Nephron progenitor cell (in vitro differentiated cells): Measurements from ENCODE around the gene PPP1R3E.
A peak's percentile ranks its signal among the peaks of the same experiment; 100 is the strongest.

Experiments
- DNase-seq: peaks from one replicate; pipeline ENCODE4 v3.0.0; 2021
- H3K27ac Mint-ChIP-seq: 2 replicates; pipeline ENCODE4 v1.8.0; 2021; ENCODE audit warnings: mild to moderate bottlenecking, moderate library complexity, mixed read lengths
- H3K27me3 Mint-ChIP-seq: 2 replicates; pipeline ENCODE4 v1.8.0; 2021; ENCODE audit warnings: mild to moderate bottlenecking, low read depth, mixed read lengths; ENCODE audit not compliant: poor library complexity
- H3K36me3 Mint-ChIP-seq: 2 replicates; pipeline ENCODE4 v1.8.0; 2021; ENCODE audit warnings: low read depth, mixed read lengths
- H3K4me1 Mint-ChIP-seq: 2 replicates; pipeline ENCODE4 v1.8.0; 2021; ENCODE audit warnings: mixed read lengths
- H3K4me3 Mint-ChIP-seq: 2 replicates; pipeline ENCODE4 v1.8.0; 2021; ENCODE audit warnings: mild to moderate bottlenecking, moderate library complexity, mixed read lengths
- H3K9me3 Mint-ChIP-seq: 2 replicates; pipeline ENCODE4 v1.8.0; 2021; ENCODE audit warnings: mild to moderate bottlenecking, moderate library complexity, mixed read lengths
- TF ChIP-seq, protein P1 (sequence below): fragments of 200-600 bp; sonication (generic); IDR thresholded peaks from 2 replicates; pipeline ENCODE4 v1.5.0; 2021; ENCODE audit warnings: antibody characterized with exemption

PPP1R3E gene

DNA sequence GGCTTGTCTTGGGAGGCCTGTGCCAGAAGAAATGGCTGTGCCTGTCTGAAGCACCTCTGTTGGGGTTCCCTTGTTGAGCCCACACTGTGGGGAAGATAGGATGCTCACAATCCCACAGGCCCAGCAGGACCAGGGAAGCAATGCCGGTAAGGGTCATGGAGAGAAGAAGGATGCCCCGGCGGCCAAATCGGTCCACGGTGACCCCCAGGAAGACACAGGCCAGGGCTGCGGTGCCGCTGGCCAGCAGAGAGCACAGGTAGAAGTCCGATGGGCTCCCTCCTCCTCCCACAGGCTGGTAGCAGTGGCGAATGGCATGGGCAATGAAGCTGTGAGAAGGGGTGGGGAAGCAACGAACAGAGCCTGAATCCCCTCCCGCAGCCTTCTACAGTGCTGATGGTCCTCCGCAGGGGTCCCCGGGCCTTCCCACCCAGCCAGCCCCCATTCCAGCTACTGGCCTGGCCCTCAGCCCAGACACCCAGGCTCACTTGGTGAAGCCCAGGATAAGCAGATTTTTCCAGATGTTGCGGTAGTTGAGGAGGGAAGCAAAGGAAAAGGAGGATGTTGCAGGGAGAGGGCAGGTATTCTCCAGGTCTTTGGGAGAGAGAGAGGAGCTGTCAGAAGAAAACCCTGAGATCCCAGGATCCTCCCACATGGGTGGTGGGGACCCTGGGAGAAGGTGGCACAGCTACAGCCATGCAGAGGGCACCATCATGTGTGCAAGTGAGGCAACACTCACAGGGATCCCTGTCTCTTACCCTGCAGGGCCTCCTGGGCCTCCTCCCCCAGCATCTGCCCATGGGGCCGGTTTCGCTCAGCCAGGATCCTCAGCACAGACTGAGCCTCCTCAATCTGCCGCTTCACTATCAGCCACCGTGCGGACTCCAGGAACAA is 45.0 kb upstream of the PPP1R3E start:
- peaks cover 19% of the 10 kb centered on the region for H3K36me3 Mint-ChIP-seq
- no peak overlapping the region for H3K27ac Mint-ChIP-seq
- peaks cover 11% of the 10 kb centered on the region for H3K9me3 Mint-ChIP-seq
- DNase-seq, result no peak
- H3K27me3 Mint-ChIP-seq, result peaks cover 25% of the 10 kb centered on the region
- TF ChIP-seq, protein P1, sequence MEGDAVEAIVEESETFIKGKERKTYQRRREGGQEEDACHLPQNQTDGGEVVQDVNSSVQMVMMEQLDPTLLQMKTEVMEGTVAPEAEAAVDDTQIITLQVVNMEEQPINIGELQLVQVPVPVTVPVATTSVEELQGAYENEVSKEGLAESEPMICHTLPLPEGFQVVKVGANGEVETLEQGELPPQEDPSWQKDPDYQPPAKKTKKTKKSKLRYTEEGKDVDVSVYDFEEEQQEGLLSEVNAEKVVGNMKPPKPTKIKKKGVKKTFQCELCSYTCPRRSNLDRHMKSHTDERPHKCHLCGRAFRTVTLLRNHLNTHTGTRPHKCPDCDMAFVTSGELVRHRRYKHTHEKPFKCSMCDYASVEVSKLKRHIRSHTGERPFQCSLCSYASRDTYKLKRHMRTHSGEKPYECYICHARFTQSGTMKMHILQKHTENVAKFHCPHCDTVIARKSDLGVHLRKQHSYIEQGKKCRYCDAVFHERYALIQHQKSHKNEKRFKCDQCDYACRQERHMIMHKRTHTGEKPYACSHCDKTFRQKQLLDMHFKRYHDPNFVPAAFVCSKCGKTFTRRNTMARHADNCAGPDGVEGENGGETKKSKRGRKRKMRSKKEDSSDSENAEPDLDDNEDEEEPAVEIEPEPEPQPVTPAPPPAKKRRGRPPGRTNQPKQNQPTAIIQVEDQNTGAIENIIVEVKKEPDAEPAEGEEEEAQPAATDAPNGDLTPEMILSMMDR, result no peak
- H3K4me1 Mint-ChIP-seq, result peaks cover 20% of the 10 kb centered on the region
- no peak overlapping the region for H3K4me3 Mint-ChIP-seq

DNA sequence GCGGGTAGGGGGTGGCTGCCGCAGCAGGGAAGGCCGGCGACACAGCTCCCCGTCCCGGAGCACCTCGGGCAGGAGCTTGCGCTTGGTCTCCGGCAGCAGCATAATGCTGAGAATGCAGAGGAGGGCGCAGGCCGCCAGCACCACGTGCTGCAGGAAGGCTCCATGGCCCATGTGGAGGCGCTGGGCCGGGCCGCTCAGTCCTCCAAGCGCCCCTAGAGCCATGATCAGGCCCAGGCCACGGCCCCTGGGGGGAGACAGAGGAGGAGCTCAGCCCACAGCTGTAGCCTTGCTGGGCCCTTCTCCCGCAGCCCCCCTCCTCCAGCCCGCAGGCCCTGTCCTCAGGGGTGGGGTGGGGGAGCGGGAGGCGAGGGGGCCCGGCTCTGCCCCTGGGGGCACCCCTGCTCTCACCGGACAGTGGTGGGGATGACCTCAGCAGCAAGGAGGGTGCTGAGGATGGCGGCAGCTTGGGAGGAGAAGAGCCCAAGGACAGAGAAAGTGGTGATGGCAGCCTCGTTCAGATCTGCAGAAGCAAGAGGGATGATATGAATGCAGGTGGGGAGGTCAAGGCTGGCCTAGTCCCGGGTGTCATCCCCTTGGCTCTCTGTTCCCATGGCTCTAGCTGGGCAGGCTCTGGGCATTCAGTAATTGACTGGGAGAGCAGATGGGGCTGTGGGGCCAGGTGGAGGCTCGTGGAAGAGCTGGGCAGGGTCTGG is 44.2 kb upstream of the PPP1R3E start:
- Mint-ChIP-seq H3K27ac (no peak overlapping the region), H3K27me3 (peaks cover 24% of the 10 kb centered on the region), H3K4me3 (no peak overlapping the region), H3K9me3 (peaks cover 12% of the 10 kb centered on the region), H3K4me1 (peaks cover 20% of the 10 kb centered on the region), H3K36me3 (peaks cover 19% of the 10 kb centered on the region)
- TF ChIP-seq, protein P1, result no peak
- DNase-seq, result no peak

DNA sequence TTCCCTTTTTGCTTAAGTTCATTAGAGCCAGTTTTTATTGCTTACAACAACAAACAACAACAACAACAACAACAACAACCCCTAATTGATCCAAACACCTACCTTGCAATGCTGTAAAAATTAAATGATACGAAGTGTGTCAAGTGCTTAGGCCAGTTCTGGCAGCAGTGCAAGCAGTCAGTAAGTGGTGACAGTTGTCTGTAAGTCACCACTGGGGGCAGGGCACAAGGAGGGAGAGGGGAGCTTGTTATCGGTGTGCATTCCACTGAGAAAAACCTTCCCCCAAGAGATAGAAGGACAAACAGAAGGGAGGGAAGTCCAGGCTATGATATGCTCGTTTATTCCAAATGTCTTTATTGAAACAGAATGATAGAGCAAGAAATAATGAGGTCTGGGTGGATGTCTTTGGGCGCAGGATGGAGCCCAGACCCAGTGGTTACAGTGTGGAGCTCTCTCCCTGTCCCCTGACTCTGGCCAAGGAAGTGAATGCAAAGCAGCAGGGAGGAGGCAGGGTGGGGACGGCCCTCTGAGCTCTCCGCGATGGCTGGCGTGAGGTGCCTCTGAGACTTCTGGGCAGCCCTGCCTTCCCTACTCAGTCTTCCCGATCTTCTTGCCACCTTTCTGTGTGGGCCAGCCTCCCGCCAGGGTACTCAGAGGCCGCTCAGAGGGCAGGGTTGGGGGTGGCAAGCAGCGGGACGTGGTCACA is 43.5 kb upstream of the PPP1R3E start:
- Mint-ChIP-seq H3K9me3 (peaks cover 15% of the 10 kb centered on the region), H3K4me3 (no peak overlapping the region), H3K36me3 (peaks cover 16% of the 10 kb centered on the region), H3K27me3 (peaks cover 18% of the 10 kb centered on the region), H3K4me1 (peaks cover 17% of the 10 kb centered on the region), H3K27ac (peak overlapping the region; percentile 76)
- DNase-seq, result no peak
- TF ChIP-seq, protein P1, result no peak

DNA sequence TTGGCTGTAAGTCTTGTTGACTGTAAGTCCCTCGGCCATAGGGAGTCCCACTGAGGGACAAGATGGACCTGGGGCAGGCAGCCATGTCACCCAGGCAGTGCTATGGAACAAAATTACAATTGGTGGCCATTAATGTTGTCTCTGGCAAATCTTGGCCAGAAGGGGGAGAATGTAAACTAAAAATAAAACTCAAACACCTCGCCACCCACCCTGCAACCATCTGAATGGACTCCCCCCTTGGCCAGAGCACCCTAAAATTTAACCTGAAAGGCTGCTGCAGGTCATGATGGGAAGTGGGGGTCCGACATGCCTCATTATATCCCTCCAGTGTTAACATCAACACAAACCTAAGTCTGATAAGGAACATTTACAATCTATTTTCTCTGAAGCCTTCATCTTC is 41.8 kb upstream of the PPP1R3E start:
- Mint-ChIP-seq H3K4me1 (peaks cover 9% of the 10 kb centered on the region), H3K36me3 (peaks cover 2% of the 10 kb centered on the region), H3K27me3 (peaks cover 1% of the 10 kb centered on the region), H3K27ac (no peak overlapping the region), H3K4me3 (no peak overlapping the region), H3K9me3 (peaks cover 22% of the 10 kb centered on the region)
- DNase-seq, result no peak
- TF ChIP-seq, protein P1, result no peak

DNA sequence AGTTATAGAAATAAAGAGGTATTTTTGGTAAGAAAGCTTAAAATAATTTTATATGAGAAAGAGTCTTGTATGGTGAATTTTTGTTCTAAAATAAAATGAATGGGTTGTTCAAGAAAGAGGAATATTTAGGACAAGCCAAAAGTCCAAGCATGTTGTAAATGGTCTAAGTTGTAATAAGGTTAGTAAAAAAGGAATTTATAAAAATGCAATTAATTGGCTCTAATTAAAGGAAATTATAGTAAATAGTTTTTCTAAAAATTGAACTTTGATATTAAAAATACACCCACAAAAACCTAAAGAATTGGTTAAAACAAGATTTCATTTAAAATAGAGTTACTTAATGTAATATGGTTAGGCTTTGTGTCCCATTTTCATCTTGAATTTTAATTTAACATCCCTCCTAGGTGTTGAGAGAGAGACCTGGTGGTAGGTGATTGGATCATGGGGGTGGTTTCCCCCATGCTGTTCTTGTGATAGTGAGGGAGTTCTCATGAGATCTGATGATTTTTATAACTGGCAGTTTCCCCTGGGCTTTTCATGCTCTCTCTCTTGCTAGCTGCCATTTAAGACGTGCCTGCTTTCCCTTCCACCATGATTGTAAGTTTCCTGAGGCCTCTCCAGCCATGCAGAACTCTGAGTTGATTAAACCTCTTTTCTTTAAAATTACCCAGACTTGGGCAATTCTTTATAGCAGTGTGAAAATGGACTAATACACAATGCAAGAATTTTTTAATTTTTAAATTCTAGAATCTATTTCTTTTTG is 37.0 kb upstream of the PPP1R3E start:
- Mint-ChIP-seq H3K36me3 (no peaks in the 10 kb centered on the region), H3K9me3 (peaks cover 49% of the 10 kb centered on the region), H3K27ac (no peak overlapping the region), H3K27me3 (peaks cover 22% of the 10 kb centered on the region), H3K4me1 (no peaks in the 10 kb centered on the region), H3K4me3 (no peak overlapping the region)
- DNase-seq, result no peak
- TF ChIP-seq, protein P1, result no peak
